ENCODE measurements around the gene LETM1. TPM values are rescaled to one million over a fixed set of nuclear protein-coding genes. Genes with fewer than 3 reads are reported as not detected.
A peak's percentile ranks its signal among the peaks of the same experiment; 100 is the strongest.

LETM1 gene
- total and polyA plus RNA-seq, 2 of the 13 experiments (the other 11 are each of a cell fraction or from before 2014, with no cell fraction given): 9.7 to 41.6 TPM

- TF ChIP-seq ZNF207 (IDR thresholded peaks at IDR 0.05; ENCODE audit: borderline replicate concordance): no peak
- TF ChIP-seq ZNF12 (CRISPR knock-in tag; IDR thresholded peaks at IDR 0.05): no peak
- 0 out of 2 replicates have a peak, but pooled peaks have one; percentile 29 for TF ChIP-seq DZIP1 (CRISPR knock-in tag; IDR thresholded peaks at IDR 0.05)
- no peak for TF ChIP-seq SNAI1 (CRISPR knock-in tag; IDR thresholded peaks at IDR 0.05; ENCODE audit: borderline replicate concordance)
- TF ChIP-seq TEF (CRISPR knock-in tag; IDR thresholded peaks at IDR 0.05): no peak
- no peak for TF ChIP-seq SRY (CRISPR knock-in tag; IDR thresholded peaks at IDR 0.05)
- no peak for TF ChIP-seq SIX1 (CRISPR knock-in tag; IDR thresholded peaks at IDR 0.05; ENCODE audit: borderline replicate concordance)
- TF ChIP-seq TBX2 (CRISPR knock-in tag; IDR thresholded peaks at IDR 0.05; ENCODE audit: borderline replicate concordance): no peak; the same call in 1 of the 2 replicates
- TF ChIP-seq ZNF589 (CRISPR knock-in tag; conservative IDR thresholded peaks at IDR 0.05): no peak
- TF ChIP-seq ZNF550 (CRISPR knock-in tag; IDR thresholded peaks at IDR 0.05; ENCODE audit: borderline replicate concordance): no peak
- no peak for TF ChIP-seq NCOR1 (IDR thresholded peaks at IDR 0.05; ENCODE audit: borderline replicate concordance, low read length)
- no peak for TF ChIP-seq RFX3 (CRISPR knock-in tag; IDR thresholded peaks at IDR 0.05)
- TF ChIP-seq POLR2A (IDR thresholded peaks at IDR 0.05; ENCODE audit: insufficient read depth in 1 of 2, low read depth in 2 of 2, low read length in 2 of 2): no peak
- no peak for TF ChIP-seq ZNF572 (CRISPR knock-in tag; IDR thresholded peaks at IDR 0.05)
- no peak for TF ChIP-seq PHF5A (CRISPR knock-in tag; IDR thresholded peaks at IDR 0.05; ENCODE audit: low read depth, unreplicated experiment)
- TF ChIP-seq, protein P1, sequence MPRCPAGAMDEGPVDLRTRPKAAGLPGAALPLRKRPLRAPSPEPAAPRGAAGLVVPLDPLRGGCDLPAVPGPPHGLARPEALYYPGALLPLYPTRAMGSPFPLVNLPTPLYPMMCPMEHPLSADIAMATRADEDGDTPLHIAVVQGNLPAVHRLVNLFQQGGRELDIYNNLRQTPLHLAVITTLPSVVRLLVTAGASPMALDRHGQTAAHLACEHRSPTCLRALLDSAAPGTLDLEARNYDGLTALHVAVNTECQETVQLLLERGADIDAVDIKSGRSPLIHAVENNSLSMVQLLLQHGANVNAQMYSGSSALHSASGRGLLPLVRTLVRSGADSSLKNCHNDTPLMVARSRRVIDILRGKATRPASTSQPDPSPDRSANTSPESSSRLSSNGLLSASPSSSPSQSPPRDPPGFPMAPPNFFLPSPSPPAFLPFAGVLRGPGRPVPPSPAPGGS (CRISPR knock-in tag; IDR thresholded peaks at IDR 0.05): no peak
- no peak for TF ChIP-seq ZMAT3 (CRISPR knock-in tag; conservative IDR thresholded peaks at IDR 0.05)
- no peak for TF ChIP-seq ZNF724P (CRISPR knock-in tag; IDR thresholded peaks at IDR 0.05; ENCODE audit: borderline replicate concordance)
- TF ChIP-seq ZNF749 (CRISPR knock-in tag; IDR thresholded peaks at IDR 0.05; ENCODE audit: borderline replicate concordance): no peak
- TF ChIP-seq ZFP1 (CRISPR knock-in tag; IDR thresholded peaks at IDR 0.05): no peak
- peak; percentile 84 for TF ChIP-seq AGO2 (optimal IDR thresholded peaks at IDR 0.05; ENCODE audit: low read depth, low read length)
- no peak for TF ChIP-seq KMT2B (CRISPR knock-in tag; IDR thresholded peaks at IDR 0.05)
- TF ChIP-seq TOE1 (CRISPR knock-in tag; IDR thresholded peaks at IDR 0.05): no peak
- no peak for TF ChIP-seq FLYWCH1 (CRISPR knock-in tag; IDR thresholded peaks at IDR 0.05)
Observed at GRCh38 chr4:1771555-1772305, 84.2 kb downstream of the LETM1 start (continued).
